Keratinocyte (primary cell): ENCODE results near the gene MKLN1.

ENCODE experiments used
- CTCF ChIP-seq, 3 experiments: IDR thresholded peaks in 1 of 3; conservative IDR thresholded peaks in 1 of 3; optimal IDR thresholded peaks in 1 of 3; 2 replicates in 2 of 3; 3 replicates in 1 of 3; pipeline versions ENCODE3 to v1.5.1; 2011; ENCODE audit warnings: low read length in 3 of 3, mild to moderate bottlenecking in 3 of 3, moderate library complexity in 2 of 3, control low read depth in 1 of 3, inconsistent platforms in 1 of 3; ENCODE audit not compliant: insufficient read depth in 2 of 3; ENCODE audit errors: extremely low read depth in 1 of 3
- EZH2 ChIP-seq: IDR thresholded peaks from one replicate; pipeline ENCODE4 v1.6.1; 2012; ENCODE audit warnings: inconsistent platforms, mild to moderate bottlenecking, low read length, moderate library complexity

GRCh38 chr7:131436384-131436783 is 108.7 kb downstream of the MKLN1 start:
- TF ChIP-seq CTCF (optimal IDR thresholded peaks at IDR 0.05 in 1 of 3, IDR thresholded peaks at IDR 0.05 in 1 of 3, conservative IDR thresholded peaks at IDR 0.05 in 1 of 3; ENCODE audit: extremely low read depth in 1 of 3, insufficient read depth in 2 of 3, low read length in 3 of 3): no peak
- no peak for TF ChIP-seq EZH2
